Measurements from ENCODE around the gene OSR1.

Gene OSR1

DNA sequence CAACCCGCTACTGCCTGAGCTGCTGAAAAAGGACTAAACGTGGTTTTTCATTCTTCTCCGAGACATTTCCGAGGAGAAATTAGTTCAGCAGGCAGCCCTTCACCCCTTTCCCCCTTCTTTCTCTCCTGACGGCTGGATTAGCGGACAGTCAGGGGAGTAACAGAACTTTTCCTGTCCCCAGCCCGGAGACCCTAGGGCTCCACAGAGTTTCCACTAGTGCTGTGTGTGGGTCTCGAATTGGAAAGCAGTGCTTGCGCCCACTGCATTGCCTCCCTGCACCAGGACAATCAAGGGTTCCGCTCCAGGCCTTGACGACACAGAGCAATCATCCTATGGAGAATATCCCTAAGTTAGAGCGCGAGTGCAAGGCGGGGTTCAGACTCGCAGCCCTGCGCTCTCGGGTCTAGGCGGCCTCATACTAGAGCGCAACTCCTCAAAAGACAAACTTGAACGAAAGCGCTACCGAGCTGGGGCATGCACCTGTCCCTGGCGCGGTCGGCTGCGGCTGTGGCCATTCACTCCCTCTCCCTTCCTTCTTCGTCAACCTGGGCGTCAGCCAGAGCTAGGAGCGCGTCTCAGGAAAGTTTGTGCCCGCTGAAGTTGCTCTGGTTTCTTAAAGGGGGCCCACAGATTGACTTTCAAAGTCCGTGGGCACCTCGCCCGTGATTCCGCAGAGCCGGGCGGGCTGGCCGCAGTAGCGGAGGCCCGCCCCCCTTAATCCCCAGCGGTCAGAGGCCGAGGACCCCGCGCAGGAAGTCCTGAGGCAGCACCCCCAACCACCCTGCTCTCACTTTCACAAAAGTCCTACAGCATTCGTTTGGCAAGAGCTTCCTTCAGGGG lies 801 bp downstream of the OSR1 start:
- DNase-seq: no peak

DNA sequence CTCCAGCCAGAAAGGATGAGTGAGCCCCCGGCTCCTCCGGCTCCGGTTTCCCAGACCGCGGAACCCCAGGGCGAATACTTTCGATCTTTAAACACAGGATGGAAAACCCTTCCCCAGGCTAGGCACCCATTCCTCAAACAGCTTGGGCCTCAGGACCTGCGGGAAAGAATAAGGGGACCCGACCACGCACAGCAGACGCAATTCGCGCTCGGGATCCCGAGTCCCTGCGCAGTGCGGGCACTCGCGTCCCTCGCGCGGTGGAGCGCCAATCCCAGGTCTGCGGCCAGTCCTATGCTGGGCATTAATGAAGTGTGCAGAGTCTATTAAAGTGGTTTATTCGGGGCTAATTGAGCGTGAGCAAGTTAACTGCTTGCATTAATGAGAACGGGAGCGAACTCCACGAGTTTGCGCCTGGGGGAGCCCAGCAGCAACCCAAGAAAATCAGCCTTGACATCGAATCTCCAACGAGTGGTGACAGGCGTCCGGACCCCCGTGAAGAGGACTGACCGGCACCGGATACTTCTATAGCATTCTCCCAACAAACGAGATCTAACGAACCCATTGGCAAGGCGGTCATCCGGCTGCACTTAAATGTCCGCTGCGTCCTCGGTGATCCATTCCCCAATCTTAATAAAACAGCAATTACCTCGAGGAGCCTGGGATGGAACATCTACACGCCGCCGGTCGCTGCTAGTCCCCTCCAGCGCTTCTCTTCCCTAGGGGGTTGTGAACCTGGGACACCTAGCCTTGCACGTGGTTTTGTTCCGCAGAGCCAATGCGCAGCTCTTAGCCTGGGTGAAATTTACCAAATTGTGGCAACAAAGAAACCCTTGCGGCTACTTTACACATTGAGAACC lies 1.6 kb downstream of the OSR1 start:
- no peak for DNase-seq

DNA sequence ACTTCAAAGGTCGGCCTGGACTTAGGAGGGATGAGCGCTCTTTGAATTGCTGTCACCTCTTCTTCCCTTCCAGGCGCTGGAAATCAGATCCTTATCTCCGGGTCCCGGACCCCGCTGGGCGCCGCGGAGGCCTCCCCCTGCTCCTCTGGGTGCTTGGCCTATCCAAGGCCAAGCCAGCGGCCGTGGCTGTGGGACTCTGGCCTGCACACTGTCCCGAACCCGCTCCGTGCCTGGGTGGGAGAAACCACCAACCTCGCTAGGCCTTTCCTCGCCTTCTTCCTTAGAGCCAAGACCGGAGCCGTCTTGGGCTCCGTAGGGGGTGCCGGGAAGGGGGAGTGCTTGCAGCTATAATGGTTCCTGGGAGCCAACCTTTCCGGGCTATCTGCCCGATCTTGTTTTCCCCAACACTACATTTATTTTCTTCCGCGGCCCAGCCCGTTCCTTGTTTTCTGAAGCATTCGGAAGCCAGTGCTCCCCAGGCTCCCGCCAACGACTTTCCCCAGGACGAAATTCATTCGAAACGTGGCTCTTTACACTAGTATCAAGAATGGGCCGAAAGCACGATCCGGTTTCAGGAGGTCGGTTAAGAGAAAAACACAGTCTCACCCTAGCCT lies 2.4 kb downstream of the OSR1 start:
- no peak for DNase-seq

DNA sequence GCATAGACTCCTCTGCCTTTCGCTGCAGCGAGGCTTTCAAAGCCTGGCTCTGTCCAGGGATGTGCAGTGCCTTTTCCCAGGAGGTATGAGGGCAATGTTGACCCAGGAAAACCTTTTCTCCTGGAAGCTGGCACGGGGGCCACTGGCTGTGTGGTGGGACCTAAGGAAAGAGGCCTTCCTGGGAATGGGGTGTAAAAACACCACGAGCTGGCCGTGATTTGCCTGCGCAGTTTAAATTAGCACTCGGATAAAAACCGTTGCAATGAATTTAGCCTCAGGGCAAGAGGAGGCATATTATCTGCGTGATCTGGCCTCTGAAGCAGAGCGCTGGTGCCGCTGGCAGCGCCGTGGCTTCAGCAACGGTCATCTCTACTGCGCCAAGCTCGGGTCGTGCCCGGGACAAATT lies 3.0 kb downstream of the OSR1 start:
- no peak for DNase-seq

DNA sequence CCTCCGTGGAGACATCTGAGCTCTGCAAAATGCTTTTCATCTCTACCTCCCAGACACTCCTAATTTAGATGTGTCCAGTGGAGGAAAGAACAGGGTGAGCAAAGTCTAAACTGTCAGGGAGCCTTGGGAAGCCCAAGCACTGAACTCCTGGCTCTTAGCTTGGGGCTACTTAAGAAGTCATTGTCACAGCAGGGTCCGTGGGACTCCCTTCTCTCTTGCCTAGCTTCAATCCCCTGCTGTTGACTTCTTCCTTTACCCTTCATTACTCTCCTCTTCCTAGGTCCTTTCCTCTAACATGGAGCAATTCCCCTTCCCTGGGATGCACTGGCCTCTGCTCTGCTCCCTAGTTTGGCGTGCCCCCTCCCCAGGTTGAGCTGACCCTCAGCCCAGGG lies 3.4 kb downstream of the OSR1 start:
- DNase-seq: no peak

DNA sequence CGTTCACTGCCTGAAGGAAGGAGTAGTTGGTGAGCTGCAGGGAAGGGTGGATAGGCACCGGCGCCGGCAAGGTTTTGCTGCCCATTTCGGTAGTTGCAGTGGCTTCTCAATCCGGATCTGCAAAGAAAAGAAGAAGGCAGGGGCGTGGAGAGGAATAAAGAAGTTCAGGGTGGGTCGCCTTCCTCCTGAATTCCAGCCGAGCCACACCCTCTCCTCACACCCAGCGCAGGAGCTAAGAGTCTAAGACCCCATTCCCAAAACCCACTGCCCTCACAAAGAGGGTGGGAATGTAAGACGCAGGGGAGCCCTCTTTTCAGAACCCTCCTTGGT lies 4.7 kb downstream of the OSR1 start:
- no peak for DNase-seq

DNA sequence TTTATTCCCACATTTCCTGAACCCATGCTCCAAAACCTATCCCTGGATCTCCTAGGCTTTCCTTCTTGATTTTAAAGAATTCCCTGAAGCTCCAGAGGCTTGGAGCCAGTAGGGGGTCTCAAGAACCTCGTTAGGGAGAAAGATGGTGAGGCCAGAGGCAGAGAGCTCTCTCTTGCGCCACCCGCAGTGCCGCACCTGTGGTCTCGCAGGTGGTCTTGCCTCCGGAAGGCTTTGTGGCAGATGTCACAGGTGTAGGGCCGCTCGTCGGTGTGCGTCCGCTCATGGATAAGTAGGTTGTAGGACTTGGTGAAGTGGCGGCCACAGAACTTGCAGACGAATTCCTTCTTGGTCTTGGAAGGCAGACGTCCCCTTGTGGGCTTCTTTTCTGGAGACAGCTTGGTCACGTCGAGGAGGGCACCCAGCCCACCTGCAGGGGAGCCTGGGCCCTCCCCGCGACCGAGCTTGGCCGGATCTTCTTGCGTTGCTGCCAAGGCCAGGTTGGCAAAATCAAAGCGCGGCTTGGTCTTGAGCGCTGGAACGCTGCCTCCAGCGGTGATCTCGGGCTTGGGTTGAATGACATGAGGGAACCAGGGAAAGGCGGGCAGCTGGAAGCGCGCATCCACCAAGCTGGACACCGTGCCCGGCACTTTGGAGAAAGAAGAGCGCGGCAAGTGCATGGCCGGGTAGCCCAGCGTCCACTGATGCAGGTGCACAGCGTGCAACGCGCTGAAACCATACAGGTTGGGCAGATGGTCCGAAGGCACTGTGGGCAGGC lies 5.3 kb downstream of the OSR1 start:
- no peak for DNase-seq

DNA sequence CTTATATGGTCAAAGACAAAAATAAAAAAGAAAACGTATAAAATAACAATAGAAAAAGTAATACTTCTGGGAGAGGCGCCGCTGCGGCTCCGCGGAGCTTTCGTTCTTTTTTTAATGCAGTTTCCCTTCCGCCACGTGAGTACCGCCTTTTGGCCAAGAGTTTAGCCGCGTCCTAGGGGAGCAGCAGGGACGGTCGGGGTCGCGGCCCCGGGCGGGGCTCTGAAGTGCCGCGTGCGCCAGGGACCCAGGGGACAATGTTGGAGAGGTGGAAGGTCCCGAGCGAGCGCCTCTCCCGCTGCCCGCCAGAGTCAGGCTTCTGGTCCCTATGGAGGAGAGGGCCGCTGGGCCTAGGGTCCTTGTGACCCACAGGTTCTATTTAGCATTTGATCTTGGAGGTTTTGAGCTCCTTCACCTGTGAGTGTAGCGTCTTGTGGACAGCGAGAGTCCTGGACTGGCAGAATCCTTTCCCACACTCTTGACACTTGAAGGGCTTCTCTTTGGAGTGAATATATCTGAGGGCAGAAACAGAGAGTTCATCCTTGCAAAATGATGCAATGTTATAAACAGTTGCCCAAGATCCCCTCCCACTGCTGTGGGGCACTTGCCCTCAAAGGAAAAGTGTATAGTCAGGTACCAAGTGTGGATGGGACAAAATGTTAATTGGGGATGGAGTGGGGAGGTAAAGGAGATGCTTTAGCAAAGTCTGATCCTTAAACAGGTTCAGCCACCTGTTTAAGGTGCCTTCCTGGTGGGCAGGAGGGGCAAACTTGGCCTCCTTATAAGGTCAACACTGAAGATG lies 6.3 kb downstream of the OSR1 start:
- DNase-seq: no peak

DNA sequence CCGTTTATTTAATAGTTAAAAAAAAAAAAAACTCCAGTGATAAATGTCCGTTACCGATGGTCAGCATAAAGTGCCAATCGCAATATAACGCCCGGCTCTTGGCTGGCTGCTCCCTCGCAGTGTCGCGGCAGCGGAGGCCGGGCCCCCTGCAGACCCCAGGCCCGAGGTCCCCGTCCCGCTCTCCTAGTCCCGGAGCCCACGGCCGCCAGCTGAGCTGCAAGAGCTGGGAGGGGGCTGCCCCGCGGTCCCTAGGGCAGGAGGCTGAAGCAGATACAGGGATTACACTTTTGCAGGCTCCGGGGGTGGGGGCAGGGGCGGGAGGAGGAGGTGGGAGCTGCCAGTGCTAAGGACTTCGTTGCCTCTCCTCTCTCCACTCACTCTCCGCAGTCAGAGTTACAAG lies 6.9 kb downstream of the OSR1 start:
- DNase-seq: no peak

DNA sequence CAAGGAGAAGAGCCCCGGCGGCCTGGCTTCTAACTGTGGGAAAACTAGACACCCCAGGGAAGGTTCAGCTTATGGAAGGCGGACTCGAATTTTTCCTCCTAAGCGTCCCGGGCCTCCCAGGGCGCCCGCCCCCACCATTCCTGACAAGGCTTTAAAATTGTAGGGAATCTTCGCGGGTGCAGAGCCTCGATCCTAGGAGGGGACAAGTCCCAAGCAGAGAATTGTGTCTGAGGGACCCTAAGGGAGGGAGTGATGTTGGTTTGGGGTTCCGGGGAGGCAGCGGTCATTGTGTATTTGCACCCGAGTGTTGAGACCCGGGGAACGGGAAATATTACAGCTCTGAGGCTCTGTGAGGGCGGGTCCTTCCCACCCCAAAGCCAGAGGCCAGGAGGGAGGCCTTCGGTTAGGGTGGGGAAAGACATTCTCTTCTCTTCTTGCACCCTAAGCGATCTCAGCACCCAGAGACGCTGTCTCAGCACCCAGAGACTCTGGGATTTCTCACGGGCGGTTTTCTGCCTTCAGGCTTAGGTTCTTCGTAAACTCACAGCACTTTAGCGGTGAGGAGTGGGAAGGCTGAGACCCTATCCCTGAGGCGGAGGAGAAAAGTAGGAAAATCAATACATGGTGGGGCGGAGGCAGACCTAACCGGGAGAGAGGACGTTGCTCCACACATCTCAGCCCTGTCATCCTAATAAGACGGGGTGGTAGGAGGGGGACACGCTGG lies 7.6 kb downstream of the OSR1 start:
- DNase-seq: no peak

DNA sequence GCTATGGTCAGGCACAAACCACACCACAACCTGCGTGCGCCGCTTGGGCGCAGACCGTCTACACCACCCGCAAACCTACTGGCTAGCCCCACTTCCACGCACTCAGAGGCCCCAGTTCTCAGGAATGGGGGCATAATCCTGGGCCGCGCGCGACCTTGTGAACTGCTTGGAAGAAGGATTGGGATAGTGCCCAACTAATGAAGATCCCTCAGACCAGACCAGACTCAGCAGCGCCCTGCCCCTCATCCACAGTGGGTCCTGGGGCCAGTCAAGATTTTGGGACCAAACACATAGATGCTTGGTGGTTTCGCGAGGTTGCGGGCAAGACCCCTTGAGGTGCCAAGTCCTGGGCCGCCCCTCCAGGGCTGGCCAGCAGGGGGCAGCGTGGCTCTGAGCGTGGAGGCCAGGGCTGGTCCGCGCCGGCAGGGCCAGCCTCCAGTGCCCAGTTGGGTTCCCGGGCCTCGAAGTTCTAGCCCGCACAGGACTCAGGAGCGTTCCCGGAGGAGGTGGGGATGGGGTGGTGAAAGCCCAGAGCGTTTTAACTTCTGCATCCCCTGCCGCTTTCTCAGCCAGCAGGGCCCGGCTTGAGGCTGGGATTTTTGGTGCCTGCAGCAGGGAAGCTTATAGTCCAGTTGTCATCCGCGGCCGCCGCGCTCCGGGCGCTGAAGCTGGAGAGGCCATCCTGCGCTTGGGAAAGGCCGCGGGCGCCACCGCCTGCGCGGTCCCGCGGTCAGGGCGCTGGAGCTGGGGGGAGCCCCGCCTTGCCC lies 8.3 kb downstream of the OSR1 start:
- peak; percentile 56 for DNase-seq

DNA sequence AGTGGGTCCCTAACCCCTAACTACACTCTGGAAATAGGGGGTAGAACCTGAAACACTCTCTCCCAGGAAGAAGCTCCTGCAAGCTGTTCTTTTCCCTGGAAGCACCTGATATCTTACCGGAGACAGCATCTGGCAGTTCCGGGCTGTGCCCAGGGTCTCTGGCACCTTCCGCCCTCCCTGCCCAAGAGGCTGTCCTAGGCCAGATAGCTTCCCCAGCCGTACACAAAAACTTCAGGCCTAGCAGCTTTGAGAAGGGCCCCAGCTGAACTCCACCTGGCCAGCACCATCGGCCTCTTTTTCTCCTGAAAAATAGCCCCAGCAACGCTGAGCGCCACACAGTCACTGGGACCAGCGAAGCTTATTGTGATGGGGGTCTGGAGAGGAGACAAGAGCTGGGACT lies 9.7 kb downstream of the OSR1 start:
- no peak for DNase-seq

DNA sequence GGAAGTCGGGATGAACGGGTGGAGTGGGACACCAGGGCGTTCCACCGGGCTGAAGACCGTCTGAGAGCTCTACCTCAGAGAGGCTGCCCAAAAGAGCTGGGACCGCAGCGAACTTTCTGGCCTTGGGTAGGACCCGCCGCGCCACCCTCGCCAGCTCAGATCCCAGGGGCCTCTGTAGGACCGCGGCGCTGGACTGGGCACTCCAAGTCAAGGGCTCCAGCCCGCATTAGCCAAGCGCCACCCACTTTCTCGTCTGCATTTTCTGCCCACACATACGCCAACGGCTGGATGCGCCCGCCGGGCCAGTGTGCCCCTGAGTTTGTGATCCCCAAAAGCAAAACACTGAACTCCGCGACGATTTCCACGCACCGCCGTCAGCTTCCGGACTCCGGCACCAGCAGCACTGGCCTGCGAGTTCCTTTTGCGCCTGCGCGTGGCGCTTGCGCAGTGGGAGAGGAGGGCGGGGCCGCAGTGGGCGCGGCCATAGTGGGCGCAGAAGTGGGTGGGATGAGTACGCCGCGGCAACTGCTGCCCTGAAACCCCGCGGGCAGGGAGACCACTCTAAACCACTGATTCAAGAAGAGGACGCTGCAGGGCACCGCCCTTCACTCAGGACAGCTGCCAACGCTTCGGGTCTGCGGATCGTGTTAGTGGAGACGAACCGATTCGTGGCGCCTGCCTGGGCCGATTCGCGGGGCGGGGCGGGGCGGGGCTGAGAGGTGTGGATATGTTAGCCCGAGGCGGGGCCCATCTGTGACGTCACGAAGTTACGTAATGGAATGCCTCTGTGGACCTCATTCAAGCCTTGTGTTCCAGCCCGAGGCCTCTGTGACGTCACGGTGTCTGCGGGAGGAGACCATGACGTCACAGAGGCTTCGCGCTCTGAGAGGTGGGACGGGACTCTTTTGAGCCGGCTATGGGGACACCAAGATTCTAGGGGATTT lies 10.5 kb downstream of the OSR1 start:
- DNase-seq: peak; percentile 94

DNA sequence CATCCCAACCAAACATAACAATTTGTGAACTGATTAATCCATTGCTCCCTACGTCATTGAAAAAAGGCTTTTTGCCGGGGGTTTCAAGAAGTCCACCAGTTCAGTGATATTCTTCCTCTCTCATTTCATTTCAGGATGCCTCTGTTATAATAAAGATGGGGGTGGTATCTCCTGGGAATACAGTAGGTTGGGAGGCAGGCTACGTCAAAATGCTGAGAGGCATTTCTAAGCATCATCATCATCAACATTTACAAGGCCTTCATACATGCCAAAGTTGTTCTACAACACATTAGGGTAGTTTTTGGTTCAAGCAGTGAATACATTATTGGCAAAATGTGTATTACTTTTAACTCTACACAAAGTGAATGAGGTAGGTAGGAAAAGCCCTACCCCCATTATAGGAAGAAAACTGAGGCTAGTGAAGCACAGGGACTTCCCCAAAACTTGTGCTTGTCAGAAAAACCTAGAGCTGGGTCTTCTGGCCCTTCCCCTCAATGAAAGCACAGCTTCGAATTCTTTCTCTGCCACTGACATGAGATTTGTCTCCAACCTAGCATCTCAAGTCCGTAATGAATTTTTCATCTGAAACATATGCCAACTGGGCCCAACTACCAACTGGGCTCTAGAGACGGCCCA lies 11.3 kb downstream of the OSR1 start:
- DNase-seq: no peak

DNA sequence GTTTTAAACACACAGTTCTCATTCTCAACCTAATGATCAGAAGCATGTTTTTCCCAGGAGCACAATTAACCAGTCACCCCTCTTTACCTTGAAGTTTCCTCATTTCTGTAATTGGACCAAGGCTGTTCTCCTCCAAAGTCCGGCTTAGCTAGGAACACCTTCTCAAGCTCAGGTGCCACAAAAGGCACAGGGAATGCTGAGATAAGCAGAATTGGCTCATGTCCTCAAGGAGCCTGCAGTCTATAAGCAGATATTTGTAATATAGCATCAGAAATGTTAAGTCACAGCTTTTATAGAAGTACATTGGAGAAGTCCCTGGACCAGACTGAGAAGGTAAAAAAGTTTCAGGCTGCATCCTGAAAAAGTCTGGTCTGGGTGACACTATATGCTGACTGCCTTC lies 20.7 kb downstream of the OSR1 start:
- DNase-seq: no peak

DNA sequence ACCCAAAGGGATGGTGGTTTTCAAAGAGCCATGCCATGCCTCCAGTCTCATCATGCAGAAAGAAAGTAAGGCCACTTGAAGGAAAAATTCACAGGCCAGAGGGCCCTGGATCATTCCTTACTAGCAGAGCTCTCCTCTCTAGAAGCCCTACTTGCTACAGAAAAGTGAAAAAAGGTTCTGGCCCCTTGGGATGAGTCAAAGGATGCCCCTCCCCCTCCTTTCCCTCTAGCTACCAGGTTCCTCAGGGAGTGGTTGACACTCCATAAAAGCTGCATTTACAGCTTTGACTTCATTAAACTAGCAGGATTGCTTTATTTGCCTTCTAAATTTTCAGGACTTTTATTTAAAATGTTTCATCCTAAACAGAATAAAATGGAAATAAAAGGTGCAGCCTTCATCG lies 21.2 kb downstream of the OSR1 start:
- DNase-seq: no peak

DNA sequence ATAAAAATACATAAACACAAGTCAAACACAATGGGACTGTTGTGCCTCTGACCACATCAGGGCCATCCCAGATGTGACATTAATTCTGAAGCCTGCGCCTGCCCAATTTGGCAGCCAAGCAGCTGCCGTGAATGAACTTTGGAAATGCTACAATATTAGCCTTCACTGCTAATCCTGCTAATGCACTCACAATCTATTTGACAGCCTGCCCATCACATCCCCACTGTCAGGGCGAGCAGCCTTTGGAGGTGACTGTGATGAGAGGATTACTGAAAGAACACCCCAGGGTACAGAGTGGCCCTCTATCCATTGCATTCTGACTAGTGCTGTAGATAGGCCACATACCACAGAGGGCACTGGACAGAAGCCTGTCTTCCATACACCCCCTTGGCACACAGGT lies 21.6 kb downstream of the OSR1 start:
- no peak for DNase-seq

DNA sequence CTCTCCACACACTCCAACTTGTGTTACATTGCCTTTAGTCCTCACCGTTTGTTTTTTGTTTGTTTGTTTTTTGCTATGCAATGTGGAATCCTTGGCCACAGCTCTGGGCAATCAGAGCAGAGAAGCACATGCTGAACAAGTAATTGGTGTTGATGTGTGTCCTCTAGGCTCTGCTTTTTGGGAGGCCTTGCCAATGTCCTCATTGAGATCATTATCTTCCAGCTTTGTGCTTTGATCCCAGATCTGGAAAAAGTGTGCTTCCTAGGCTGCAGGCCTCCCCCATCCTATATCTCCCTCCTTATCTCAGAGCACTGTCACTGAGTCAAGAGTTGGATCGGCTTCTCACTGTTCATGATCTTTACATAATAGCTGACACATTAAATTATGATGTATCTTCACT lies 25.9 kb downstream of the OSR1 start:
- no peak for DNase-seq

DNA sequence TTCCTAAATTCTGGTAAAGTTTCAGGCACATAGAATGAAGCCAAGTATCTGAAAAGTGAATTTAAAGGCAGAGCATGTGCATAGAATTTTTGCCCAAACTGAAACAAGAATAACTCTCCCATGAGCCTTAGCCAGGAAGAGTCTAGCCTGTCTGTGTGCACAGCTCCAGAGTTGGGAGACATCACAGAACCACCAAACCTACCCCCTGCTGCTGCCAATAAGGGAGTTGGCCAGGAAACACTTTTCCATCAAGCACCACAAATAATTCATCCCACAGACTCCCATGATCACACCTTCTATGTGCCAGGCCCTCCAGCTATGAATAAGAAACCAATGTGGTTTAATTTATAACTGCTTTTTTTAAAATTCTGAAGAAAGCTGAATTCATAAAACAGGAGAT lies 27.0 kb downstream of the OSR1 start:
- DNase-seq: no peak
